HG03571 (cell line): Measurements from ENCODE around the gene PLEKHA5.
"Not testable (repeated sequence)": the region's sequence is repeated elsewhere in the genome, so short reads cannot be mapped to it uniquely, and the experiment has no call there.

Source experiments
- ATAC-seq: cut with Tn5 transposase; IDR thresholded peaks from one replicate; pipeline ENCODE4 v1.9.1; 2021; ENCODE audit not compliant: unreplicated experiment

Gene PLEKHA5

DNA sequence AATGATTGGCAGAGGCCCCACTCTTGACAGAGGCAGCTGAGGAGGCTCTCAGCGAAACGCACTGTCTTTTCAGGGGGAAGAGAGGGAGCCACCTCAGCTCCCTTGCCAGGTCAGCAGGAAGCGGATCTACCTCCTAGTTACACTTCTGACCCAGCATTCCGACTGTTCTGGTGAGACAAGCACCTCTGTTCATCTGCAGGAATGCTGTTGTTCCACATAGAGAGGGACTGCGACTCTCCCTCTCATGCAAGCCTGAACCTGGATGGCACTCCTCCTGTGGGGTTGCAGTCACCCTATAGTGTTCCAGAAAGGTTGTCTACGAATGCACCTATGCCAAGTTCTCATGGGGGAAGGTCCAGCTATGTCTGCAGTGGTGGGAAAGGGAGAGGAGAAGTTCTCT is 272.7 kb downstream of the PLEKHA5 start:
- ATAC-seq = no peak

DNA sequence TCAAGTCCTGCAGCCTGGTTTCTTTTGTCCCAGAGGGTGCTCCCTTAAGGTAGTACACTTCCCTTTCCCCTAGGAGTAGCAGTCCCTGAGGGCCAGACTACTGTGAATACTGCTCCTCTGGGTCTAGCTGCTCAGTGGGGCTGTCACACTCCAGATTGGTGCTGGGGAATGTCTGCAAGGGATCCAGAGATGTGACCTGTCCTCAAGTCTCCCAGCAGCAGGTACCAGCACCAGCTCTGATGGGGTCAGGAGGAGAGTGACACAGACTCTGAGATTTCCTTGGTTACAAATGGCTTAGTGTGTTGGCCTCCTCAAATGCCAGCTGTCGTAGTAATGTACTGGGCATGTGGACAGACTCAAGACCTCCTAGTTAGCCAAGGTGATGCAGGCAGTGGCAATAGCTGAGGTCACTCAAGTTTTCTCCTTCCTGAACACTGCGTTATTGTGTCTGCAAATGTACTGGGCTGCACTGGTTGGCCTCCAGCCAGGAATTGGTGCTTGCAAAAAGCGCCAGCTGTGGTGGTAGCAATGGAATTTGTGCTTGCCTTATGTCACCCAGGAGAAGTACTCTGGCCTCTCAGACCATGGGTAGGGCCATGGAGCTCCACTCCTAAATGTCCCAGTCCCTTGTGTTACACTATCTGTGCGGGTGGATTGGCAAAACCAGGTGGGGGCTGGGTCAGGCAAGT is 273.4 kb downstream of the PLEKHA5 start:
- no peak for ATAC-seq

DNA sequence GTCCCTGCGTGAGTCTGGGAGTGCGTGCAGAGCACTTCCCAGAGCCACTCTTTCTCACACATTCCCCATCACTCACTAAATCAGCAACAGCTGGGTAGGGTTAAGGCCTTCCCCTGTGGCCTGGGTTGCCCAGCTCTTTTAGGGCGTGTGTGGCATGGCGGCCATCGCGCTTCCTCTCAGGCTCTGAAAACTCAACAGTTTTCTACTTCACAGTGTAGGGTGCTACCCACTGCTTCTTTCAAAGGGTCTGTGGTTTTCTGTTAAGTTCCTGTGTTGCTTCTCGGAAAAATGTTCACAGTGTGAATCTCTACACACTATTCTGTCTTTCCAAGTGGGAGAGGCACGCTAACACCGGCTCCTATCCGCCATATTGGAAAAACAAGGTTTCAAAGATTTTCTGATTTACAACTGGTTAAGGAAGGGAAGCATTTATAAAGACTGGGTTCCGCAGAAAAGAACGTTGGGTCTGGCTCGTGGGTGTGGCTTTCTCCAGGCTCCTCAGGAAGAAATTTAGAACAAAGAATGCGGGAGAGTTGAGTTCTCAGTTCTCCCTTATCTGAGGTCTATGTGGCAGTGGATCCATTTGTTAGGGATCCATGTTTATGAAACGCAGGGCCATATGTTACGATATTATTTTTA is 274.8 kb downstream of the PLEKHA5 start:
- no peak for ATAC-seq

DNA sequence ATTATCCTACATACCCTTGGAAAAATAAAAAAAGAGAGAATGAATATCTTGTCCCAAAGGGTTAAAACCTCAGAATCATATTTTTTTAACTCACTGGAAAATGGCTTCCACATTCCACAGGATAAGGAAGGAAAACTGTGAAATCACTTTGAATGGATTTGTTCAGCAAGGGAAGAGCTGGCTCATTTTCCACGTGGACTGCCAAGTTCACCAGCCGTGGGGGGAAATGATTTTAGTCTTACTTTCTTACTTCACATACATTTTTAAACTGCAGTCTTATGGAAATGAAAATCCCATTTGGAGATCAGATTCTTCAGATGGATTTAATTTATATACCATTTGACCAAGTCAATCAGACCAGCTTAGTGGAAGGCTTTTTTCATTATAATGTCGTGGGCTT is 279.8 kb downstream of the PLEKHA5 start:
- ATAC-seq = no peak

DNA sequence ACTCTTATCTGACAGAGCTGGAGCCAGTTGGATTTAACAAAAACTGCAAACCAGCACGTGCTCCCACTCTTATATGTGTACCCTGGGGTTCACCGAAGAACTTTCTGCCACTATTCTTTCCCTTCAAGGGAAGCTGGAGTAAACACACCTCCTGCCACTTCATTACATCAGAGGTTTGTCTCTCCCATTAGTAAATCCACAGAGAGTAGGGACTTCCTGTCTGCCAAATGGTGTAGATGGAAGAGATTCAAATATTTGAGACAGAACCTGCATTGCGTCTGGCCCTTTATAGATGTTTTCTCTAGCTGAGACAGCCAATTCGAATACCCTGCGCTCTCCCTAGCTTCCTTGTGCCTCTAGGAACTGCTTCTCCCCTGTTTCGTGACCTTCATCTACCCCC is 280.7 kb downstream of the PLEKHA5 start:
- no peak for ATAC-seq

DNA sequence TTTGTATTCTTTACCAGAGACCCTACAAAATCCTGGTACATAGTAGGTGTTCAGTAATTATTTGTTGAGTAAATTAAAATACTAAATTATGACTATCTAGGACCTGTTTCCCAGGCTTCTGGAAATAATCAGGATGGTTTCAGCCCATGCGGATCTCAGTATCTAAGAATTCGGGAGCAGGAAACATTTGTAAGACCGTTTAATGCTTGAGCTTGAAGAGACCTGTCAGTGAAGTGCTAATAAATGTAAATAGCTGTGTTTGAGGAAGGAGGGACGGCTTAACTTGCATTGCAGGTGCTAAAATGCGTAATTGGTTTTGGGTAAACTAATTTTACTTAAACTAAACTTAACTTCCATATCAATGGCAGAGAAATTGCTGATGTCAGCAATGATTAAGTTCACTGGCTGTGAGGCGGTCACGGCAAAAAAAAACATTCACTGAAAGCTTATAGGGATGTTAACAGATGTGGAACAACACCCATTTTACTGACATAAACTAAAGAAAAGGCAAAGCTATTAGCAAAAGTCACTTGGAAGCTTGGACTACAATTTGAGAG is 281.2 kb downstream of the PLEKHA5 start:
- ATAC-seq = no peak

DNA sequence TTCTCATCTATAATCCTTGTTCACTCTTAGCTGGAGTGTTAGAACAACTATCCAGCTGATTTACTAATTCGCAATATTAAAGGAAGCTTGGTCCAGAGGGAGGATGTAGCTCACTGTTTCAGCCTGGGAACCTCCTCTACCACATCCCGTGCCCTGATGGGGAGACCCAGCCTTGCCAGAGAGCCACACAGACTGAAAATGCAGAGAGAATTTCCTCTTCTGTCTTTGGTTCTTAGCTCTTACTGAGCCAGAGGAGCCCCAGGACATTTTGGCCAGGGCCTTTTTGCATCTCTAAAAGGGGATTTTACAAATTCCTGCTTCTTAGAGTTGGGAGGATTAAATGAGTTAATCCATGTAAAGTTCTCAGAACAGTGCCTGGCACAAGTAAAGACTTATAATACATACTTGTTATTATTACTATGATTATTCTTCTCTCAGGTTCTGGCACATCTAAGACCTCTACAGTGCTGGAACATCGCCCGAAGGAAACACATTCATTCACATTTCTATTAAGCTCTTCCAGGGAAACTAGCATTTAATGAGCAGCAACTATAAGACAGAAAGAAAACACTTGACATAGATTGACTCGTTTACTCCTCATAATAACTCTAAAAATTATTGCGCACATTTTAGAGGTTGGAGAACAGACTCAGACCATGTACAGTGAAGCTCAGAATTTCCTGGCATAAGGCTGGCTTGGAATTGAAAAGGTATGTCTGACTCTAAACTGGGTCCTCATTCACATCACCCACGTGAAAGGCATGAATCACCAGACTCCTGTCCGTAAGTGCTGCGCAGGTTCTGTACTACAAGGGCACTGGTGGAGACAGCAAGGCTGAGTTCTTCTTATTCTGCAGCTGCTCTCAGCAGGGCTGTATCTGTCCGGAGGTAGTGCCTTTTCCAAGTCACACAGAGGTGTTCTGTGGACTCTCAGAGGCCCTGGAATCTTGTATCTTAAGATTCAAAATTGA is 282.0 kb downstream of the PLEKHA5 start:
- no peak for ATAC-seq

DNA sequence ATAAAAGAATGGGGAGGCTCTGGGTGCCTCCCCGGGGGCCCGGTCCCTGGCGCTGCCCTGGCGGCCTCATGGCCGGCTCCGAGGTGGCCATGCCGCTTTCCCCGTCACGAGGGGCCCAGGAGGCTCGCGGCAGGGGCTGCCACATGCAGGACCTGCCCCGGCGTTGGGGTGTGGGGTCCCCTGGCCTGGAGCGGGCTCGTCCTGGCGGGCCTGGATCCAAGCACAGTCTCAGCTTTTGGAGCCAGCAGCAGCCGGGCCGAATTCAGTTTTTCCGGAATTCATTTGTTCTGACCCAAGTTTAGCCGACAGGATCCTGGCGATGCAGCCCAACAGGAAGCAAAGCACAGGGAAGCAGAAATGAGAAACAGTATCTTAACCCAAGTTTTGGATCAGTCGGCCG is 283.3 kb downstream of the PLEKHA5 start:
- ATAC-seq = no peak

DNA sequence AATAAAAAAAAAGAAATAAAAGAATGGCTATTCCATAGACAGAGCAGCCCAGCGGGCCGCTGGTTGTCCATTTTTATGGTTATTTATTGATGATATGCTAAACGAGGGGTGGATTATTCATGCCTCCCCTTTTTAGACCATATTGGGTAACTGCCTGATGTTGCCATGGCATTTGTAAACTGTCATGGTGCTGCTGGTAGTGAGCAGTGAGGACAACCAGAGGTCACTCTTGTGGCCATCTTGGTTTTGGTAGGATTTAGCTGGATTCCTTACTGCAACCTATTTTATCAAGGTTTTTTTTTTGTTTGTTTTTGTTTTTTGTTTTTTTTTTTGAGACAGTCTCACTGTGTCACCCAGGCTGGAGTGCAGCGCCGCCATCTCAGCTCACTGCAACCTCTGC is 284.0 kb downstream of the PLEKHA5 start:
- ATAC-seq = not testable (repeated sequence)

DNA sequence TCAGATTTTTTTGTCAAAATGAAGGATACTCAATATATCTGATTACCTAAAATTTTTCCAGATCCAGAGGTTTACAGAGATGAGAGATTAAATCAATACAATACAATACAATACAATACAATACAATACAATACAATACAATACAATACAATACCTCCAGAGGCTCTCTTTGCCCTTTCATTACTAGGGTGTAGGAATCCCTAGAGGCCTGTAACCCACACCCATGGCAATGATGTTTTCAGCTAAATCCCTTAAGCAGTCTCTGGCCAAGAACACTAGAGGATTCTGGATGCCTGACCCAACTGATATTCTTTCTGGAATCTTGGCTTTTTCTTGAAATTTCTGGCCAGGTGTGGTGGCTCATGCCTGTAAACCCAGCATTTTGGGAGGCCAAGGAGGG is 286.0 kb downstream of the PLEKHA5 start:
- no peak for ATAC-seq

DNA sequence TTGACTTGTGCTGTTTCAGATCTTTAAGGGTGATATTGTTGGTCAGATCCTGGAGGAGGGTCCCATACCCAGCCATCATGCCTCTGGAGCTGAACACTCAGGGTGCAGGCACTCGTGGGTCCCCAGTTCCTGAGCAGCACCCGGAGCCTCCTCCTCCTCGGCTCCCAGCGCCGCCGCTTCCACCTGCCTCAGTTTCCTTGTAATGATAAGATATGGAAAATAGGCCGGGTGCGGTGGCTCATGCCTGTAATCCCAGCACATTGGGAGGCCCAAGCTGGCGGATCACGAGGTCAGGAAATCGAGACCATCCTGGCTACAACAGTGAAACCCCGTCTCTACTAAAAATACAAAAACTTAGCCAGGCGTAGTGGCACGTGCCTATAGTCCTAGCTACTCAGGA is 289.6 kb downstream of the PLEKHA5 start:
- ATAC-seq = no peak

DNA sequence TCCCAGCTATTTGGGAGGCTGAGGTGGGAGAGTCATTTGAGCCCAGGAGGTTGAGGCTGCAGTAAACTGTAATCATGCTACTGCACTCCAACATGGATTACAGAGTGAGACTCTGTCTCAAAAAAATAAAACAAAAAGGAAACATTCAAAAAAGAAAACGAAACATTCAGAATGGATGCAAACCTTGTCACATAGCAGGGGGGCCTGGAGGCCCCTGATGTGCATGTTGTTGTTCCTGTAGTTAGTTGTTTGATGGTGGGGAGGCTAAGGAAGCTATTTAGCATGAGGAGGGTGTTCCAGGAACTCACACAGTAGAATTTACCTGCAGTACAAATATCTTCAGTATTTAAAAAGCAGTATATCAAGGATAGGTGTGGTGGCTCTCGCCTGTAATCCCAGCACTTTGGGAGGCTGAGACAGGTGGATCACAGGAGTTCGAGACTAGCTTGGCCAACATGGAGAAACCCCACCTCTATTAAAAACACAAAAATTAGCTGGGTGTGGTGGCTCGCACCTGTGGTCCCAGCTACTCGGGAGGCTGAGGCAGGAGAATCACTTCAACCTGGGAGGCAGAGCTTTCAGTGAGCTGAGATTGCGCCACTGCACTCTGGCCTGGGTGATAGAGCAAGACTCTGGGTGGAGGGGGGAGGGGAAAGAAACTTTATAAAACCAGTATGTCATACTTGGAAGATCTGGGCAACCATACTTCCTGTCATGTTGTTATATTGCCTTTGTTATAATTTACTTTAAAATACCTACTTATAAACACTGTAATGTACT is 292.2 kb downstream of the PLEKHA5 start:
- no peak for ATAC-seq

DNA sequence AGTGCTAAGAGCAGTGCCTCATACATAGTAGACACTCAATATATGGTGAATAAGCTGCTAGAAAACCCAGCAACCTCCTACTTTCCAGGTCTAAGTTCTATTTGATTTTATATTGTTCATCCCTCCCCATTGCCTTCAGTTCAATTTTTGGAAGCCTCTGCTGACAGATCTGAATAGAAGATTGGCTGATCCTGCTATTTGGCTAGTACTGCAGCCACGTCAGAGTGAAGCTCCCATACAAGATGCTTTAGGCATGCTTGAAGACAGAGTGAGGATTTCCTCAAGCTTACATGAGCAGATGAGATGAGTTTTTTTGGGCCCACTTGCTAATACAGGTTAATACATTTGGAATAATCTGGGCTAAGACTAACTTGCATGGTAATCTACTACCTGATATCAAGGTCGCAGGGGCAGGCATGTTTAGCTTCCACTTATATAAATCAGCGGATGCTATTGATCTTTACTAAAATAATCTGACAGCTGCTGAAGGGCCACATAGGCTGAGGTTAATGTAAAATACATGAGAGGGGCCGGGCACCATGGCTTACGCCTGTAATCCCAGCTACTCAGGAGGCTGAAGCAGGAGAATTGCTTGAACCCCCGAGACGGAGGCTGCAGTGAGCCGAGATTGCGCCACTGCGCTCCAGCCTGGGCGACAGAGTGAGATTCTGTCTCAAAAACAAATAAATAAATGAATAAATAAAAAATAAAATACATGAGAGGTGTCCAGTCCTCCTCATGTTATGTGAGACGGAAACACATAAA is 293.8 kb downstream of the PLEKHA5 start:
- no peak for ATAC-seq
